GM18526 (cell line): ENCODE data around the gene BST1.

ENCODE experiments used
- POLR2A ChIP-seq: IDR thresholded peaks from 3 replicates; pipeline ENCODE4 v1.6.1; 2011; ENCODE audit not compliant: insufficient read length; ENCODE audit errors: extremely low read depth

BST1 gene, protein sequence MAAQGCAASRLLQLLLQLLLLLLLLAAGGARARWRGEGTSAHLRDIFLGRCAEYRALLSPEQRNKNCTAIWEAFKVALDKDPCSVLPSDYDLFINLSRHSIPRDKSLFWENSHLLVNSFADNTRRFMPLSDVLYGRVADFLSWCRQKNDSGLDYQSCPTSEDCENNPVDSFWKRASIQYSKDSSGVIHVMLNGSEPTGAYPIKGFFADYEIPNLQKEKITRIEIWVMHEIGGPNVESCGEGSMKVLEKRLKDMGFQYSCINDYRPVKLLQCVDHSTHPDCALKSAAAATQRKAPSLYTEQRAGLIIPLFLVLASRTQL

DNA sequence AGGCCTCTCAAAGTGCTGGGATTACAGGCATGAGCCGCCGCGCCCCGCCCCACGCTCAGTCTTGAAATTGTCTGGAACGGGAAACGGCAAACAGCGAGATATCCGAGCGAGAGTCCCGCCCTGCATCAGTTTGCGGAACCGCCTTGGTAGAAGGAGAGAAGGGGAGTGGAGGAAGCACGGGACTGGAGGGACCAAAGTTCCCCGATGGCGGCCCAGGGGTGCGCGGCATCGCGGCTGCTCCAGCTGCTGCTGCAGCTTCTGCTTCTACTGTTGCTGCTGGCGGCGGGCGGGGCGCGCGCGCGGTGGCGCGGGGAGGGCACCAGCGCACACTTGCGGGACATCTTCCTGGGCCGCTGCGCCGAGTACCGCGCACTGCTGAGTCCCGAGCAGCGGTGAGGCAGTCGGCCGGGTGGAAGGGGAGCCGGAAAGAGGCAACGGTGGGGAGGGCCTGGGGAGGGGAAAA lies at the start of gene BST1:
Gene BST1, plus strand, starts transcription at position 125 of the 463 bp plus-strand sequence. Its CDS starts 80 bp downstream, at position 205.
- TF ChIP-seq POLR2A: no peak

DNA sequence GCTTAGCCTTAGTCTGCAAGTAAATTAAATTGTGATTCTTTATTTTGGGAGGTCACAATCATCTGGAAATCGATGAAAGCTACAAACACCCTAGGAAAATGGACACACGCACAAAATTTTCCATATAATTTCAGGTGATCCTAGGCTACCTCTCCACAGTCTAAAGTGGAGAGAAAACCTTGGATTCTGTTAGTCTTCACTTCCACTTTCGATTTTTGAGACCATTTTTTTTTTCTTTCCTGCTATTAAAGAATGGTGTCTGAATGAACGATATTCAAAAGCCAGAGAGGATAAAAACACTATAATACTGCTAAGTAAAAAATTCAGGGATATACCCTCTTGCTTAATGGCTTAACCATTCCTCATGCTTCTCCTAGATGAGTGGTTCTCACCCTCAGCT lies 49.4 kb upstream of the BST1 start:
- TF ChIP-seq POLR2A: no peak

DNA sequence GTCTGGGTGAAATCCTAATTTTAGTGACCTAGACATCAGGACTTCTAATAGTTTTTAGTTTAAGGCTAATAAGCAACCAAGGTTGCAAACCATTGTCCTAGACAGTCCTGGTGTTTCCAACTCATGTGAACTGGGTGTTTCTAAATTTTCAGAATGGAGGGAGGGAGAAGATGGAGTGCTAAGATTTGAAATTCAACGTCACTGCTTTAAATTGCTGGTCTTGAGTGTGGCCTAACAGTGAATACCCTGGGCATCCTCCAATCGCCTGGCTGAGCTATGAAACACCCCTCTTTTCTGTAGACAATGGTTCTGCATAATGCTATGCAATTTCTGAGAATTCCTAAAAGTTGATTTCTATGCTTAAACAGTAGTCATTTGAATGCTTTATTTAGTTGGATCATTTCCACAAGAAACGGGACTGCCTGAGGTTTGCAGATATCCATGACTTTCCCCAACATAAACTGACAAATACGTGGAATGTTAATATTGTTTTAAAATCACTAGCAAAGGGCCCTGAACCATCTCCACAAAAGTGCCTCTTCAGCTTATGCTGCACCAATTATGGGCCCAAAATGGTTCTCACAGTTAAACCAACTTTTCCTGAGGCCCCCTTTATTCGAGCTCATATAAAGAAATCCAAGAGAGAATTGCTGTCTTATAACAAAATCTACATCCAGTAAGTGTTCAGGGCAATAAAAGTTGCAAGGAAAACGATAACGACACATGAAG lies 48.8 kb upstream of the BST1 start:
- TF ChIP-seq POLR2A: no peak

DNA sequence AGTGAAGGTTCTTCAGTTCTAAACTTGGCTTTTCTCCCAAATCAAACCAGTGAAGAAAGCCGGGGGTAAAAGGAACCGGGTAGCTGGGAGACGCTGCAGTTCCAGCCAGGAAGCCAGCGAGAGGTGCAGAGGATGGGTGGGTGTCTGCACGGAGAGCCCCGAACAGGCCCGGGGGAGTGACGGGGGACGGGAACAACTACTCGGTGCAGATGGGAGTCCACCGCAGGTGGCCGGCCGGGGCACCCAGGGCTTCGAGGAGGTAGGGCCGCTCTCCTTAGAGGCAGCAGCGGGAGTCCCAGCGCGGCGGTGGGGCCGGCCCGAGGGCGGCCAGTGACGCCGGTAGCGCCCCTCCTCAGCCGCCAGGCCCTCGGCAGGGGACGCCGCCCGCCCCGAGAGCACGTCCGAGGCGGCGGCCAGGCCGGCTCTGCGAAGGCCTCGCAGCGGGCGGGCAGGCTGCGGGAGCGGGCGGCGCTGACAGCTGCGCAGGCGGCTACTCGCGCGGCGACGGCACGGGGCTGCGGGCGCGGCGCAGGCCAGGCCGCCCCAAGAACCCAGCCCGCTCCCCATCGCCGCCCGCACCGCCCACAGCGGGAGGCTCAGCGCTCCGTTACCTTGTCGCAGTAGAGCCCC lies 48.2 kb upstream of the BST1 start:
- no peak for TF ChIP-seq POLR2A

DNA sequence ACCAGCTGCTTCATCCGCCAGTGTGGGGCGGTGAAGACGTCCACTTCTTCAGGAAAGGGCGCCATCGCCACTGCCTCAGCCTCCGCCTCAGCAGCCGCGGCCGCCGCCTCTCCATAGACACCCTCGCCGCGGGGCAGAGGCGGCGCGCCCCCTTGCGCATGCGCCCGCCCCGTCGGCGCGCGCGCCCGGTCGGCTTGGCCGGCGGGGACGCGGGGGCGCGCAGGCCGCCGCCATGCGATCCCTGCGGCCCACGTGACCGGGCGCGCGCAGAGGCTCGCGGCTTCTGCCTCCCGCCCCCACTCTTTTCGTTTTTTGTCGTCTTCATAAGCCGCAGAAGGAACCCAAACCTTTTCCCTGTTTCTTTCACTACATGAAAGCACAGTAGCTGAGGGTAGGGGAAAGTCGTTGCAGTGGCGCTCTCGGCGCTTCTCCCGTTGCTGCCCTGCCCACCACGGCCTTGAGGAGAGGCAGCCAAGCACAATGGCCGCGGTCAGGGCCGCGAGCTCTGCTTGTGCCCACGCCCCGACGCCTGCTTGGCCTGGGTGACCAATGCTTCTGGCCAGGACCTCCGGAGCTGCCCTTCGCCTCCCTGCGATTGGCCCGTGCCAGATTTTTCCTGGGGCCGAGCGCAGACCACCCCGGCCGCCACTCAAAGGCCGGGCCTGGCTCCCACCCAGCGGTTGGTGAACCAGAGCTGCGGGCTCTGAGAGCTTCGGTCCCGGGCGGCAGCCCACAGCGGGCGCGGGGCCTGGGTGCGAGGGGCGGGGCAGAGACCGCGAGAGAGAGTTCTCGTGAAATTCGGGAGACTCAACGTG lies 47.4 kb upstream of the BST1 start, which contains the start of gene FBXL5:
Gene FBXL5, minus strand, starts transcription at position 135 of the 815 bp plus-strand sequence. Its CDS starts 70 bp downstream, at position 65.
- TF ChIP-seq POLR2A: peak; percentile 73

DNA sequence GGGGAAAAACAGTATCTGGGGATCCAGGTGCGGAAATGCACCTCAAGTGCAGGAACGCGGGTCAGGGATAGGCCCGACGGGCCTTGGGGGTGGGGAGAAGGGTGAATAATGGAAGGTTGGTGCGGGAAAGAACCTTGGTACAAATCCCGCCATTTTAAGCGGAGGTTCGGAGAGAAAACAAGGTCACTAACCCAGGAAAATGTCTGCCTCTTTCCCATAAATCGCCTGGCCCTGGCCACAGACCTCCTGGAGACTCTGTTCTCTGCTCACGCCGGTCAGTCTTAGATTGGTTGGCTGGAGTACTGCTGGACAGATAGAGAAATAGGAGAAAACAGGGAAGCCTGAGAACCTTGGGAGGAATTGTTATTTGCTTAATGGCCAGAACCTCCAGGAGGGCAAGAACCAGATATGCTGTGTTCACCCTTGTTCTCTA lies 46.8 kb upstream of the BST1 start:
- TF ChIP-seq POLR2A: no peak

DNA sequence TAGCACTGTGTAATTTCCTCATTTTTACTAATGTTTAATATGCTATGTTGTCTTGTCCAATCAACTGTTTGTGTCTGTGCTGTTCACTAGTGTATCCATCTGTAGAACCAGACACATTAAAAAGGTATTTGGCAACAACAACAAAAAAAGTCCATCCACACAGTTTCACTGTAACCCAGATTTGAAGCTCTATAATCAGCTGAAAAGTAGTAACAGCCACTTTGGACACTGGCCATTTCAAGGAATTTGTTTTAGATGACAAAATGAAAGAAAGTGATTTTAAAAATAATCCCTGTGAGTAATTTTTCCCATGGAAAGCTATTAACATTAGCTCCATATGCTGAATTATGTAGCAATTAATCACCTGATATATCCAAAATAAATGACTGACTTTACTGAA lies 45.5 kb upstream of the BST1 start:
- TF ChIP-seq POLR2A: no peak

DNA sequence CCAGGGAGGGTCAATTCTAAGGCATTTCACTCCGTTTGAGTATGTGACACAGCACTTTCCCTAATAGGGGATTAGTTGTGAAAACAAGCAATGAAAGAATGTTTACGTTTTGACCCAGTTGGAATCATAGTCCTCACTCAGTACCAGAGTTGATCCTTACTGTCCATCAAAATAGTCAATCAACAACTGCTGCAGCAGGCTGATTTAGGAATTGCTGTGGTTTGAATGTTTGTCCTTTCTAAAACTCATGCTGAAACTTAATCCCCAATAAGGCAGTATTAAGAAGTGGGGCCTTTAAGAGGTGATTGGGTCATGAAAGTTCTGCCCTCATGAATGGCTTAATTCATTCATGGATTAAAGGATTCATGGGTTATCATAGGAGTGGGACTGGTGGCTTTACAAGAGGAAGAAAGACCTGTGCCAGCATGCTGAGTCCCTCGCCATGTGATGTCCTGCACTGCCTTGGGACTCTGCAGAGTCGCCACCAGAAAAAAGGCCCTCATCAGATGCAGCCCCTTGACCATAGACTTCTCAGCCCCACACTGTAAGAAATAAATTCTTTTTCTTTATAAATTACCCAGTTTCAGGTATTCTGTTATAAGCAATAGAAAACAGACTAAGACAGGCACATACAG lies 44.6 kb upstream of the BST1 start:
- TF ChIP-seq POLR2A: no peak

DNA sequence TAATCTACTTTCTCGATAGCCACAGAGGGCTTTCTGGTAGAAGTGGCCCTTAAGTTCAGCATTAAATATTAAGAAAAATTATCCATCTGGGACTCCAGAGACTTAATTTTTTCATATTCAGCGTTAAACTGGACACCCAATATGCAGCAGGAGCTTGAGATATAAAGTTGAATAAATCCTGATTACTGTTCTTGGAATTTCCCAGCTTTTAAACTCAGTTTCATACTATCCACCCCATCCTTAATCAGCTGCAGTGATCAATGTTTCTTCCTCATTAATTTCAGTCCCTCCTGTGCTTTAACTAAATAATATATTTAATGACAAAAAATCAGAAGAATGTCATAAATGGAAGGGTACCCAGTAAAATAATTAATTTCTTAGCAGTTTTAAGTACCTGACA lies 44.1 kb upstream of the BST1 start:
- no peak for TF ChIP-seq POLR2A

DNA sequence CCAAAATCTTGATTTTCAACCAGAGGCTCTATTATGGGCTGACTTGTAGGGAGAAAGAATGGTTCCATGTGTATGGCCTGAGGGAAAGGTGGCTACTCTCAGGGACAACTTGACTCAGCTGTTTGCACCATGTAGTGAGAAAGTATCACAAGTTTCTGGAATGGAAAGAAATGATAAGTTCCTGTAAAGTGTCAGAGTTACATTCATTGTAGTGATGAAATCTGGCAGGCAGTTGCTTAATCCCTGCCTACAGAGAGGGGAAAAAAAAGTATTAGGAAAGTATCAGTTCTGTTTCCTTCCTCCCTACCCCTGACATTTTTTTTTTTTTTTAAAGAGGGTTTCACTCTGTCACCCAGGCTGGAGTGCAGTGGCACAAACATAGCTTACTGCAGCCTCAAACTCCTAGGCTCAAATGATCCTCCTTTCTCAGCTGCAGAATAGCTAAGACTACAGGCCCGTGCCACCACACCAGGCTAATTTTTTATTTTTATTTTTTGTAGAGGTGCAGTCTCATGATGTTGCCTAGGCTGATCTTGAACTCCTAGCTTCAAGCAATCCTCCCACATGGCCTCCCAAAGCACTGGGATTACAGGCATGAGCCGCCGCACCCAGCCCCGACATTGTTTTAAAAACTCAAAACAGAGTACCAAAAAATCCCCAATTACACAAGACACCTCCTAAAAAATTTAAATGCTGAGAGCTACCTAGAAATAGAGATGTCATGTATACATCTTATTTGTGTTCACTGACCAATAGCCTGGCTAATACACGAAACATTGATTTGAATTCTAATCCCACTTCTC lies 42.9 kb upstream of the BST1 start:
- no peak for TF ChIP-seq POLR2A

DNA sequence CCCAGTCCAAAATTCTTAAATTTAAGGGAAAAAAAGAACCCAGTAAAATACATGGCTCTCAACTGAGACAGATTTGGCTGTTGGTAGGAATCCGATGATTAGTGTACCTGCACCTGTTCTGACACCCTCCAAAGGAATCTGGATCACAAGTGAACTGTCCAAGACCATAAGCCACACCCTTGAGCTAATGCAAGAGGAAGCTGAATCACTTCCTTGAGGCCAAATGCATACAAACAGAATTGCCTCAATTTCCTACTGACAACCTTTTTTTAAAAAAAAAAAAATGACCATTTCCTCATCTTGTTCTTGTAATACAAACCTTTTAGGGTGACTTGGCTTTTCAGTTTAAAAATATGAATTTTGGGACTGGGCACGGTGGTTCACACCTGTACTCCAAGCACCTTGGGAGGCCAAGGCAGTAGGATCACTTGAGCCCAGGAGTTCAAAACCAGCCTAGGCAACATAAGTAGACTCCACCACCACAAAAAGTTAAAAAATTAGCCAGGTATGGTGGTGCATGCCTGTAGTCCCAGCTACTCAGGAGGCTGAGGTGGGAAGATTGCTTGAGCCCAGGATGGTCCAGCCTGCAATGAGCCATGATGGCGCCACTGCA lies 37.0 kb upstream of the BST1 start:
- TF ChIP-seq POLR2A: no peak

DNA sequence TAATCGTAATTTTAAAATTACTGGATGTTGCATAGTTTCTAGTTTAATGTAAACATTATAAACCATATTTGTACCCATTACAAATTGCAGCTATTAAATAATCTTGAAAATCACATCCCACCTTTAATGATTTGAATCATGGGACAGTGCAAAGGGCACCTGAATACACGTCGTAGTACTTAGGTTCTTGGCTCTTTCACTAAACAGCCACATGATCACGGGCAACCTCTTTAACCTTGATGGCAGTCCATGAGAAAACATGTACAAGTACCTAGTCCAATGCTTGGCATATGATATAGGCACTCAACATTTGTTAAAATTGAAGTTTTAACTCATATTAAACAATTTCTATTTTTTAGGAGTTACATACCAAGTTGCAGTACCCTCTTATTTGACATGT lies 35.9 kb upstream of the BST1 start:
- TF ChIP-seq POLR2A: no peak

DNA sequence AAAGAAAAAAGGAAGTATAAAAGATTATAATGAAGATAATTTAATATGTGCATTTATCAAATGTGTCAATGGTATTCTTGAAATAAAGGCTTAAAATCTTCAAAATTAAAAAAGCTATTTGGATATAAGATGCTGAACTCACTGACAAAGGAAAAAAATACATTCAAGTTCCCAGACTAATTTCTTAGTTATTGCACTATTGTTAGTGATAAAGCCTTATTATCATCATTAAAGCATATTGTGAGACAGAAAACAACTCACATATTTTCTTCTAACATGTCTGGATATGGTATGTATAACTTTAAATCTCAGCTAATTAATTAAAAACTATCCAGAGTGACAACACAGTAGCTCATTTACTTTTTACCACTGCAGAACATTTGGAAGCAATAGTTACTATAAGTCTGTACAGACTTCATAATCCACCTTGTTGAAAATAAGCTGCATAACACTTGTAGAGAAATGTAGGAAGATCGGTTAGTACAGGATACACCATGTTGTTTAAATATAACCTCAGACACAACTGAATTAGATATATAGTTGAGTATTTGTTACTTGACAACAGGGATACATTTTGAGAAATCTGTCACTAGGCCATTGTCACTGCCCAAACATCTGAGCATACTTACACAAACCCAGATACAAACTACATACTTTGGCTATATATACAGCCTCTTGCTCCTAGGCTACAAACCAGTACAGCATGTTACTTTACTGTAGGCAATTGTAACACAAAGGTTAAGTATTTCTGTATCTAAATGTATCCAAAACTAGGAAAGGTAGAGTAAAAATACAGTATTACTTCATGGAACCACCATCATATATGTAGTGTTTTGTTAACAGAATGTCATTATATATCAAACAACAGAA lies 34.1 kb upstream of the BST1 start:
- TF ChIP-seq POLR2A: no peak

DNA sequence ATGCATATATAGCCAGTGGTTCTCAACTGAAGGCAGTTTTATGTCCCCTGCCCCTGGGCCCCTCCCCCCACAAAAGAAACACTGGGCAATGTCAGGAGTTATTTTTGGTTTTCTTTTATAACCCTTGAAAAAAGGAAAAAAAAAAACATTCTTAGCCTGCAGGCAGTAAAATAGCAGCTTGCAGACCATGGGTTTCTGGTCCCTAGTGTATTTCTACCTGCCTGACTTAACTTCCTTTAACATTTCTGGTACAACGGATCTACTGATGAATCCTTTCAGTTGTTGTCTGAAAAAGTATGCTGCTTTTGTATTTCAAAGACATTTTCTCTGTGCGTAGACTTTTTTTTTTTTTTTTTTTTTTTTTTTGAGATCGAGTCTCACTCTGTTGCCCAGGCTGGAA lies 32.3 kb upstream of the BST1 start:
- TF ChIP-seq POLR2A: no peak
